Activated CD8-positive, alpha-beta T cell treated with anti-CD3 and anti-CD28 coated beads, Interleukin-2, amount 10 ng/mL, durations not matched to agents 7 days and 5 days (primary cell): ENCODE data around the gene ENDOU. TPM values are rescaled to one million over a fixed set of nuclear protein-coding genes. Genes with fewer than 3 reads are reported as not detected.
A peak's percentile ranks its signal among the peaks of the same experiment; 100 is the strongest.

Experiments used
- ATAC-seq: fragments of 150-1000 bp; cut with Tn5 transposase; one replicate; pipeline ENCODE4 v1.10.0; 2021; ENCODE audit warnings: moderate library complexity
- CTCF ChIA-PET: fragments of 350-600 bp; sonication (Branson Sonifier 250); formaldehyde crosslinking; loops from one replicate; lab custom pipeline; 2021; ENCODE audit warnings: antibody characterized with exemption; lab: Charles Lee
- POLR2A ChIA-PET: fragments of 350-600 bp; sonication (Branson Sonifier 250); formaldehyde crosslinking; loops from one replicate; lab custom pipeline; 2021; ENCODE audit warnings: antibody characterized with exemption; lab: Charles Lee
- DNase-seq: peaks from one replicate; pipeline ENCODE4 v3.0.0-alpha.2; 2020
- H3K27ac Mint-ChIP-seq: one replicate; pipeline ENCODE4 v1.8.0; 2021; ENCODE audit warnings: mild to moderate bottlenecking, mixed read lengths
- H3K27me3 Mint-ChIP-seq: one replicate; pipeline ENCODE4 v1.8.0; 2021; ENCODE audit warnings: low read depth, mixed read lengths
- H3K36me3 Mint-ChIP-seq: one replicate; pipeline ENCODE4 v1.8.0; 2021; ENCODE audit warnings: low read depth, mixed read lengths
- H3K4me1 Mint-ChIP-seq: one replicate; pipeline ENCODE4 v1.8.0; 2021; ENCODE audit warnings: low read depth, mixed read lengths
- H3K4me3 Mint-ChIP-seq: one replicate; pipeline ENCODE4 v1.8.0; 2021; ENCODE audit warnings: mild to moderate bottlenecking, mixed read lengths
- H3K9me3 Mint-ChIP-seq: one replicate; pipeline ENCODE4 v1.8.0; 2022; ENCODE audit warnings: mixed read lengths; ENCODE audit not compliant: insufficient read depth
- total RNA-seq, 2 experiments: library from RNA; stranded (reverse); gene quantifications; one replicate each; pipeline ENCODE4 v1.2.3, GENCODE V29; 2021

Gene ENDOU
- total RNA-seq, 2 experiments from 2014 or later = not detected

- Mint-ChIP-seq H3K4me3 (no peak overlapping the region), H3K27ac (no peak overlapping the region), H3K4me1 (no peaks in the 10 kb centered on the region), H3K27me3 (peaks cover 18% of the 10 kb centered on the region), H3K36me3 (no peaks in the 10 kb centered on the region), H3K9me3 (no peaks in the 10 kb centered on the region)
- ChIA-PET POLR2A (interaction anchor here (0.6 kb wide), 1 partner anchor 16 kb away, joined by 3 read pairs; no protein-coding TSS in a partner anchor), CTCF (interaction anchor here (2.3 kb wide), 1 partner anchor 19 kb away, joined by 14 read pairs; no protein-coding TSS in a partner anchor)
- DNase-seq (no peak), ATAC-seq (no peak)
These were observed 23.2 kb upstream of the ENDOU start for GRCh38 chr12:47748507-47748828.

GRCh38 chr12:47747596-47748506 lies 22.6 kb upstream of the ENDOU start:
- DNase-seq (no peak), ATAC-seq (no peak)
- Mint-ChIP-seq H3K36me3 (no peaks in the 10 kb centered on the region), H3K4me1 (no peaks in the 10 kb centered on the region), H3K4me3 (no peak overlapping the region), H3K9me3 (no peaks in the 10 kb centered on the region), H3K27ac (no peak overlapping the region), H3K27me3 (peaks cover 24% of the 10 kb centered on the region)
- POLR2A ChIA-PET = interaction anchor here (0.6 kb wide), 1 partner anchor 15 kb away, joined by 3 read pairs; no protein-coding TSS in a partner anchor
- CTCF ChIA-PET = interaction anchor here (0.6 to 8.5 kb wide), 3 partner anchors 11 to 111 kb away, joined by 3 to 271 read pairs (median 14); partner anchors contain the start of gene RAPGEF3

GRCh38 chr12:47747126-47747525 lies 21.8 kb upstream of the ENDOU start:
- no peaks in the 10 kb centered on the region for H3K9me3 Mint-ChIP-seq
- DNase-seq (no peak), ATAC-seq (no peak)
- H3K27ac Mint-ChIP-seq = no peak overlapping the region
- ChIA-PET POLR2A (no interaction called here), CTCF (interaction anchor here (0.6 to 8.5 kb wide), 3 partner anchors 11 to 112 kb away, joined by 3 to 271 read pairs (median 14); partner anchors contain the start of gene RAPGEF3)
- no peak overlapping the region for H3K4me3 Mint-ChIP-seq
- H3K36me3 Mint-ChIP-seq = no peaks in the 10 kb centered on the region
- peaks cover 7% of the 10 kb centered on the region for H3K4me1 Mint-ChIP-seq
- peaks cover 24% of the 10 kb centered on the region for H3K27me3 Mint-ChIP-seq

- H3K36me3 Mint-ChIP-seq = no peaks in the 10 kb centered on the region
- peaks cover 24% of the 10 kb centered on the region for H3K27me3 Mint-ChIP-seq
- H3K4me3 Mint-ChIP-seq = no peak overlapping the region
- POLR2A ChIA-PET = no interaction called here
- CTCF ChIA-PET = interaction anchor here (2.3 to 8.5 kb wide), 2 partner anchors 12 to 21 kb away, joined by 14 to 271 read pairs; partner anchors contain the start of gene RAPGEF3
- H3K9me3 Mint-ChIP-seq = no peaks in the 10 kb centered on the region
- ATAC-seq (no peak), DNase-seq (no peak)
- H3K27ac Mint-ChIP-seq = no peak overlapping the region
- H3K4me1 Mint-ChIP-seq = peaks cover 9% of the 10 kb centered on the region
These were observed 21.2 kb upstream of the ENDOU start for GRCh38 chr12:47746523-47746922.

GRCh38 chr12:47746073-47746472 lies 20.8 kb upstream of the ENDOU start:
- Mint-ChIP-seq H3K27ac (no peak overlapping the region), H3K27me3 (peaks cover 24% of the 10 kb centered on the region), H3K4me3 (no peak overlapping the region), H3K4me1 (peaks cover 14% of the 10 kb centered on the region), H3K9me3 (no peaks in the 10 kb centered on the region), H3K36me3 (no peaks in the 10 kb centered on the region)
- CTCF ChIA-PET = interaction anchor here (8.5 to 17.0 kb wide), 2 partner anchors 12 to 34 kb away, joined by 271 to 297 read pairs; partner anchors contain the start of genes RAPGEF3 and RPAP3
- DNase-seq (no peak), ATAC-seq (no peak)
- POLR2A ChIA-PET = no interaction called here

- Mint-ChIP-seq H3K4me1 (peaks cover 17% of the 10 kb centered on the region), H3K27me3 (peaks cover 24% of the 10 kb centered on the region), H3K4me3 (no peak overlapping the region), H3K27ac (no peak overlapping the region), H3K36me3 (no peaks in the 10 kb centered on the region), H3K9me3 (no peaks in the 10 kb centered on the region)
- ATAC-seq (no peak), DNase-seq (no peak)
- POLR2A ChIA-PET = no interaction called here
- CTCF ChIA-PET = interaction anchor here (3.8 to 17.0 kb wide), 7 partner anchors 13 to 91 kb away, joined by 26 to 646 read pairs (median 271); partner anchors contain the start of genes ENDOU, HDAC7, RAPGEF3 and RPAP3
These were observed 20.3 kb upstream of the ENDOU start for GRCh38 chr12:47745485-47746041.

GRCh38 chr12:47744778-47745436 lies 19.6 kb upstream of the ENDOU start:
- DNase-seq (no peak), ATAC-seq (no peak)
- Mint-ChIP-seq H3K27ac (no peak overlapping the region), H3K4me1 (peaks cover 20% of the 10 kb centered on the region), H3K4me3 (no peak overlapping the region), H3K36me3 (no peaks in the 10 kb centered on the region), H3K9me3 (no peaks in the 10 kb centered on the region), H3K27me3 (peaks cover 24% of the 10 kb centered on the region)
- POLR2A ChIA-PET = interaction anchor here (0.9 to 2.4 kb wide), 2 partner anchors 22 to 93 kb away, joined by 3 to 8 read pairs; no protein-coding TSS in a partner anchor
- CTCF ChIA-PET = interaction anchor here (0.7 to 17.0 kb wide), 16 partner anchors 10 to 219 kb away, joined by 3 to 646 read pairs (median 32); partner anchors contain the start of genes ENDOU, HDAC7, RAPGEF3 and RPAP3

- no peaks in the 10 kb centered on the region for H3K9me3 Mint-ChIP-seq
- H3K36me3 Mint-ChIP-seq = no peaks in the 10 kb centered on the region
- H3K4me1 Mint-ChIP-seq = peaks cover 26% of the 10 kb centered on the region
- H3K27me3 Mint-ChIP-seq = peaks cover 23% of the 10 kb centered on the region
- ATAC-seq (peak; percentile 37), DNase-seq (peak; percentile 70)
- POLR2A ChIA-PET = interaction anchor here (0.9 to 2.4 kb wide), 2 partner anchors 23 to 94 kb away, joined by 3 to 8 read pairs; no protein-coding TSS in a partner anchor
- CTCF ChIA-PET = interaction anchor here (0.7 to 17.0 kb wide), 18 partner anchors 9 to 455 kb away, joined by 3 to 646 read pairs (median 20); partner anchors contain the start of genes ENDOU, HDAC7, RAPGEF3 and RPAP3
- H3K27ac Mint-ChIP-seq = no peak overlapping the region
- H3K4me3 Mint-ChIP-seq = no peak overlapping the region
These were observed 18.8 kb upstream of the ENDOU start for GRCh38 chr12:47744005-47744651.

- DNase-seq (no peak), ATAC-seq (no peak)
- Mint-ChIP-seq H3K27me3 (peaks cover 20% of the 10 kb centered on the region), H3K27ac (no peak overlapping the region), H3K36me3 (no peaks in the 10 kb centered on the region), H3K4me3 (no peak overlapping the region), H3K4me1 (peaks cover 26% of the 10 kb centered on the region), H3K9me3 (no peaks in the 10 kb centered on the region)
- ChIA-PET POLR2A (interaction anchor here (2.4 to 2.6 kb wide), 2 partner anchors 12 to 24 kb away, joined by 8 to 9 read pairs; no protein-coding TSS in a partner anchor), CTCF (interaction anchor here (0.8 to 17.0 kb wide), 28 partner anchors 8 to 711 kb away, joined by 3 to 646 read pairs (median 6); partner anchors contain the start of genes ENDOU, HDAC7, RAPGEF3 and RPAP3)
These were observed 18.1 kb upstream of the ENDOU start for GRCh38 chr12:47743311-47743860.

GRCh38 chr12:47742253-47742825 lies 17.0 kb upstream of the ENDOU start:
- ATAC-seq (peak; percentile 55), DNase-seq (peak; percentile 82)
- Mint-ChIP-seq H3K4me1 (peaks cover 26% of the 10 kb centered on the region), H3K36me3 (no peaks in the 10 kb centered on the region), H3K27me3 (peaks cover 19% of the 10 kb centered on the region), H3K9me3 (no peaks in the 10 kb centered on the region), H3K4me3 (no peak overlapping the region), H3K27ac (no peak overlapping the region)
- ChIA-PET CTCF (interaction anchor here (0.6 to 17.0 kb wide), 35 partner anchors 9 to 710 kb away, joined by 3 to 646 read pairs (median 6); partner anchors contain the start of genes ENDOU, HDAC7, RAPGEF3 and RPAP3), POLR2A (interaction anchor here (1.2 to 2.6 kb wide), 4 partner anchors 13 to 96 kb away, joined by 3 to 9 read pairs (median 5); no protein-coding TSS in a partner anchor)
